BLaER1 treated with 17β-estradiol and CSF1 and Interleukin-3, amounts not matched to agents 10 nM and 100 nM (cell line): ENCODE measurements around the gene BBC3.
"Not testable (repeated sequence)": the region's sequence is repeated elsewhere in the genome, so short reads cannot be mapped to it uniquely, and the experiment has no call there.

Source experiments
- H3K27ac ChIP-seq, 11 experiments: shearing (Covaris generic); formaldehyde crosslinking; 2 replicates each; pipeline ENCODE4 v1.8.1; 2022
- H3K27me3 ChIP-seq, 11 experiments: shearing (Covaris generic); formaldehyde crosslinking; 2 replicates each; pipeline ENCODE4 v1.8.1; 2022
- H3K36me3 ChIP-seq, 11 experiments: shearing (Covaris generic); formaldehyde crosslinking; 2 replicates each; pipeline ENCODE4 v1.8.1; 2022
- H3K4me1 ChIP-seq, 10 experiments: shearing (Covaris generic); formaldehyde crosslinking; 2 replicates each; pipeline ENCODE4 v1.8.1; 2022
- H3K4me2 ChIP-seq, 11 experiments: shearing (Covaris generic); formaldehyde crosslinking; 2 replicates each; pipeline ENCODE4 v1.8.1; 2022
- H3K4me3 ChIP-seq, 10 experiments: shearing (Covaris generic); formaldehyde crosslinking; 2 replicates each; pipeline ENCODE4 v1.8.1; 2022
- H3K9ac ChIP-seq, 11 experiments: shearing (Covaris generic); formaldehyde crosslinking; 2 replicates each; pipeline ENCODE4 v1.8.1; 2022
- H3K9me3 ChIP-seq, 11 experiments: shearing (Covaris generic); formaldehyde crosslinking; replicated peaks in 1 of 11; 2 replicates each; pipeline ENCODE4 v1.8.1; 2022
- H4K20me1 ChIP-seq, 11 experiments: shearing (Covaris generic); formaldehyde crosslinking; 2 replicates each; pipeline ENCODE4 v1.8.1; 2022
- Cebpa-rat ChIP-seq, 11 experiments: shearing (Covaris generic); IDR thresholded peaks; 2 replicates each; pipeline ENCODE4 v1.8.1; 2022

Gene BBC3, protein sequence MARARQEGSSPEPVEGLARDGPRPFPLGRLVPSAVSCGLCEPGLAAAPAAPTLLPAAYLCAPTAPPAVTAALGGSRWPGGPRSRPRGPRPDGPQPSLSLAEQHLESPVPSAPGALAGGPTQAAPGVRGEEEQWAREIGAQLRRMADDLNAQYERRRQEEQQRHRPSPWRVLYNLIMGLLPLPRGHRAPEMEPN

DNA sequence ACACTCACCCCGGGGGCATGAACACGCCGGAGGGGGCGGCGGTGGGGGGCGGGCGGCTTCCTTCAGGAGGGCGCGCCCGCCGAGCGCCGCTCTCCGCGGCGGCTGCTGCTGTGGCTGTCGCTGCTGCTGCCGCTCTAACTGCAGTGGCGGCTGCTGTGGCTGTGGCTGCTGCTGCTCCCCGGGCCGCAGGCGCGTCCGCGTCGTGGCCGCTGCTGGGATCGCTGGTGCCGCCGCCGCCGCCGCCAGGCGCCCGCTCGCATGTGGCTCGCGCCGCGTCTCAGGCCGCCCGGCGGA, at the start of gene BBC3:
Gene BBC3 (minus strand): TSS at position 279 of the 294 bp plus-strand sequence. CDS start 2,768 bp downstream, outside the sequence.
- Histone ChIP-seq H3K9me3 (no peaks in the 10 kb centered on the region), H3K9ac (peak within 1 kb of the TSS; percentile 87 to 99 (median 95)), H3K4me3 (peak within 1 kb of the TSS; percentile 76 to 90 (median 83)), H3K27ac (peak within 1 kb of the TSS; percentile 95 to 100 (median 96); a peak in 21 of 22 replicates), H4K20me1 (peaks cover 0 to 24% (median 15%) of the 10 kb centered on the region in 11 experiments; a peak in 10 of 22 replicates), H3K4me1 (peaks cover 18 to 57% (median 50%) of the 10 kb centered on the region in 10 experiments), H3K4me2 (peak within 1 kb of the TSS; percentile 89 to 99 (median 94)), H3K36me3 (no peaks in the 10 kb centered on the region), H3K27me3 (peaks cover 0 to 20% (median 4%) of the 10 kb centered on the region in 11 experiments; a peak in 9 of 22 replicates)
- TF ChIP-seq Cebpa-rat (IDR thresholded peaks at IDR 0.05): no peak

DNA sequence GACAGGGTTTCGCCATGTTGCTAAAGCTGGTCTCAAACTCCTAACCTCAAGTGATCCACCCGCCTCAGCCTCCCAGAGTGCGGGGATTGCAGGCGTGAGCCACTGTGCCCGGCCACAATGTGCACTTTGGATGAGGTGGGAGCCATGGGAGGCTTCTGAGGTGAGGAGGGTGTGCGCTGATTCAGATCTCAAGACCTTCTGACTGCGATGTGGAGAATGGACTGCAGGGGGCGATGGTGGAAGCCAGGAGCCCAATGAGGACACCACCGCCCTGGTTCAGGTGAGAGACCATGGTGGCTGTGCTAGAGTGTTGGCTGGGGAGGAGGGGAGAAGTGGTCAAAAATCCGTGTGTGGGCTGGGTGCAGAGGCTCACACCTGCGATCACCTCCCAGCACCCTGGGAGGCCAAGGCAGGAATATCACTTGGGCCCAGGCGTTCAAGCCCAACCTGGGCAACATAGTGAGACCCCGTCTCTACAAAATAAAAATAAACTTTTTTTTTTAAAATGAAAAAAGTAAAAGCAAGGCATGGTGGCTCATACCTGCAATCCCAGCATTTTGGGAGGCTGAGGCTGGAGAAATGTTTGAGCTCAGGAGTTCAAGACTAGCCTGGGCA, 49.3 kb upstream of the BBC3 start:
- Histone ChIP-seq H3K27ac (peak overlapping the region in 5 of 11 experiments; percentile 2 to 72 (median 32); a peak in 4 of 22 replicates), H3K36me3 (no peaks in the 10 kb centered on the region; a peak in 1 of 22 replicates), H3K27me3 (peaks cover 5 to 11% (median 10%) of the 10 kb centered on the region in 11 experiments; a peak in 18 of 22 replicates), H3K4me3 (no peak overlapping the region), H4K20me1 (peaks cover 9 to 20% (median 12%) of the 10 kb centered on the region in 11 experiments; a peak in 19 of 22 replicates), H3K4me2 (peak overlapping the region in 6 of 11 experiments; percentile 7 to 79 (median 23); a peak in 7 of 22 replicates), H3K9me3 (no peaks in the 10 kb centered on the region), H3K9ac (no peak overlapping the region), H3K4me1 (peaks cover 34 to 91% (median 84%) of the 10 kb centered on the region in 10 experiments)
- TF ChIP-seq Cebpa-rat (IDR thresholded peaks at IDR 0.05): no peak

- Histone ChIP-seq H3K4me2 (peak overlapping the region; percentile 87 to 100 (median 99); a peak in 21 of 22 replicates), H3K27me3 (peaks cover 7 to 16% (median 14%) of the 10 kb centered on the region in 11 experiments; a peak in 18 of 22 replicates), H3K4me1 (peaks cover 36 to 84% (median 77%) of the 10 kb centered on the region in 10 experiments), H3K27ac (0 out of 22 replicates have a peak overlapping the region, but pooled peaks of 2 of the 11 experiments have one; percentile 1 to 59), H3K9ac (peak overlapping the region in 2 of 11 experiments; percentile 32 to 82; a peak in 1 of 22 replicates), H4K20me1 (peaks cover 13 to 22% (median 17%) of the 10 kb centered on the region in 11 experiments; a peak in 19 of 22 replicates)
- not testable (repeated sequence) for H3K9me3 ChIP-seq, H3K36me3 ChIP-seq, H3K4me3 ChIP-seq
These were observed 45.5 kb upstream of the BBC3 start for GRCh38 chr19:47276513-47276912.

DNA sequence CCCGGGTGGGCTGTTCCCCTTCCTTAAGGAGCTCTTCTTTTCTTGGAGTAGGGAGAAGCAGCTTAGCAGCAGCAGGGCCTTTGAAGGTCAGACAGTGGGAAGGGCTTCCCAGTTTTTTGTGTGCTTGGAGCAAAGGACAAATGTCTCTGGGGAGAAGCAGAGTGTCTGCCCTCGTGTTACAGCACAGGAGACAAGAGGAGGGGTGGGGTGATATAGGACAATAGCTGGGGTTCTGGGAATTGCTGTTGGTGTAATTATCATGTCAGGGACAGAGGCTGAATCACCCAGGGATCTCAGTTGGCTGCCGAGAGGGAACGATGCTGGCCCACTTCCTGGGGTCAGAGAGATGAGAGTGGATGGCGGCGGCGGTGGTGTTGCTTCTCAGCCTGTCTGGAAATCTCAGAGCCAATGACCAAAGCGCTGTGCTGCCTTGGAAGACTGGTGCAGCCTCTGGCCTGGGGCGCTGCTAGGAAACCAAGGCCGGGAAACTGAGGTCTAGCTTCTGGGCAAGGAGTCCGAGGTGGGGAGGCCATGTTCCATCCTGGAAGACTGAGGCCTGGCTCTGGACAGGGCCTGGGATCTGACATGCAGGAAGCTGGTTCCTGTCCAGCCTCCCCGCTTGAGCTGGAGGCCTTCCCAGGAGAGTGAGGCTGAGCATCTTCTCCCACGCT, 44.9 kb upstream of the BBC3 start:
- Histone ChIP-seq H3K9ac (peak overlapping the region; percentile 72 to 87 (median 82); a peak in 19 of 22 replicates), H3K4me2 (peak overlapping the region; percentile 87 to 100 (median 99)), H3K9me3 (no peaks in the 10 kb centered on the region), H3K4me1 (peaks cover 36 to 80% (median 73%) of the 10 kb centered on the region in 10 experiments), H3K27me3 (peaks cover 7 to 16% (median 14%) of the 10 kb centered on the region in 11 experiments; a peak in 18 of 22 replicates), H3K27ac (peak overlapping the region in 2 of 11 experiments; percentile 80 to 84; a peak in 4 of 22 replicates), H3K36me3 (peaks cover 6 to 12% (median 10%) of the 10 kb centered on the region in 11 experiments; a peak in 21 of 22 replicates), H4K20me1 (peaks cover 13 to 25% (median 17%) of the 10 kb centered on the region in 11 experiments; a peak in 19 of 22 replicates), H3K4me3 (peak overlapping the region in 8 of 10 experiments; percentile 57 to 78 (median 69); a peak in 11 of 20 replicates)
- no peak for TF ChIP-seq Cebpa-rat (IDR thresholded peaks at IDR 0.05)

- H3K4me2 ChIP-seq: peak overlapping the region; percentile 87 to 100 (median 99)
- H3K9ac ChIP-seq: peak overlapping the region; percentile 72 to 87 (median 82)
- peak overlapping the region; percentile 57 to 78 (median 68) for H3K4me3 ChIP-seq
- no peak for TF ChIP-seq Cebpa-rat (IDR thresholded peaks at IDR 0.05)
- H3K9me3 ChIP-seq: no peaks in the 10 kb centered on the region
- peaks cover 13 to 33% (median 17%) of the 10 kb centered on the region in 11 experiments; a peak in 20 of 22 replicates for H4K20me1 ChIP-seq
- H3K4me1 ChIP-seq: peaks cover 36 to 73% (median 65%) of the 10 kb centered on the region in 10 experiments
- peaks cover 14 to 20% (median 18%) of the 10 kb centered on the region in 11 experiments for H3K36me3 ChIP-seq
- H3K27ac ChIP-seq: peak overlapping the region in 10 of 11 experiments; percentile 51 to 86 (median 78); a peak in 20 of 22 replicates
- H3K27me3 ChIP-seq: peaks cover 7 to 16% (median 14%) of the 10 kb centered on the region in 11 experiments; a peak in 18 of 22 replicates
These were observed 44.1 kb upstream of the BBC3 start for GRCh38 chr19:47274891-47275761.

DNA sequence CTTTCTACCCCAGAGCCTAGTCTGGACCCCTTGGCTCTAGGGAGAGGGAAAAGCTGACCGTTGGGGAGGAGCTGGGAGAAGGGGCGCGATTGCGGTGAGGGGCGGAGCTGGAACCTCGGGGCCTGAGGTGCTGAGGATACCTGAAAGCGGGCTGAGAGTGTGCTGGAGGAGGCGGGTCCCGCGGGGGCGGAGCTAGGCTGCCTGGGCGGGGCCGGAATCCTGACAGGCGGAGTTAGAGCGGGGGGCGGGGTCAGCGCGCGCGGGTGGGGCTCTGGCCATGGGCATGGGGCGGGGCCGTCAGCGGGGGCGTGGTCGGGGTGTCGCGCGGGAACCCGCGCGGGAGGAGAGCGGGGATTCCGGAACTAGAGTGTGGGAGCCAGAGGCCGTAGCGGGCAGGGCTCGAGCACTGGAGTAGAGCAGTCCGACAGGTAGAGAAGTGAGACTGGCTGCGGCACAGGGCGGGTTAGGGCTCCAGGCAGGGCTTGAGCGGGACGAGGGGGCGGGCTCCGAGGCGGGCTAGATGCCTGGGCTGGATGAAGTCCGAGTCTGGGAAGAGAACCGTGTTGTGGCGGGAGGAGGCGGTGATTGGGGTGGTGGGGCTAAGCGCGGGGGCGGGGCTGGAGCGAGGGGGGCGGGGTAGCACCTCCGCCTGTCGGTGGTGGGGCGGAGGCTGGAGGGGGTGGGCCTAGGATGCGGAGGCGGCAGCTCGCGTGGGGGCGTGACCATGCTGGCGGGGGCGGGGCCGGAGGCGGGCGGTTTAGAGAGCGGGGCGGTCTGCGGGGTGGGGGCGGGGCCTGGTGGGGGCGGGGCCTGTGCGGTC, 43.3 kb upstream of the BBC3 start, which contains the start of gene INAFM1:
Gene INAFM1 (plus strand): TSS at position 815 of the 820 bp plus-strand sequence. CDS start 35 bp downstream, outside the sequence.
- H3K4me1 ChIP-seq: peaks cover 36 to 64% (median 58%) of the 10 kb centered on the region in 10 experiments
- peaks cover 22 to 28% (median 26%) of the 10 kb centered on the region in 11 experiments for H3K36me3 ChIP-seq
- H3K9ac ChIP-seq: peak within 1 kb of the TSS; percentile 83 to 93 (median 88)
- peaks cover 13 to 35% (median 18%) of the 10 kb centered on the region in 11 experiments; a peak in 20 of 22 replicates for H4K20me1 ChIP-seq
- H3K4me3 ChIP-seq: peak within 1 kb of the TSS; percentile 66 to 83 (median 71)
- no peaks in the 10 kb centered on the region for H3K9me3 ChIP-seq
- TF ChIP-seq Cebpa-rat (IDR thresholded peaks at IDR 0.05): no peak
- H3K27ac ChIP-seq: peak within 1 kb of the TSS; percentile 80 to 97 (median 91)
- H3K27me3 ChIP-seq: peaks cover 7 to 16% (median 14%) of the 10 kb centered on the region in 11 experiments; a peak in 18 of 22 replicates
- H3K4me2 ChIP-seq: peak within 1 kb of the TSS; percentile 92 to 100 (median 99)
